Measurements from ENCODE around the gene STIP1. TPM values are rescaled to one million over a fixed set of nuclear protein-coding genes. Genes with fewer than 3 reads are reported as not detected.

STIP1 gene
- total RNA-seq, 1 donor from 2014 or later = 69.9 TPM

DNA sequence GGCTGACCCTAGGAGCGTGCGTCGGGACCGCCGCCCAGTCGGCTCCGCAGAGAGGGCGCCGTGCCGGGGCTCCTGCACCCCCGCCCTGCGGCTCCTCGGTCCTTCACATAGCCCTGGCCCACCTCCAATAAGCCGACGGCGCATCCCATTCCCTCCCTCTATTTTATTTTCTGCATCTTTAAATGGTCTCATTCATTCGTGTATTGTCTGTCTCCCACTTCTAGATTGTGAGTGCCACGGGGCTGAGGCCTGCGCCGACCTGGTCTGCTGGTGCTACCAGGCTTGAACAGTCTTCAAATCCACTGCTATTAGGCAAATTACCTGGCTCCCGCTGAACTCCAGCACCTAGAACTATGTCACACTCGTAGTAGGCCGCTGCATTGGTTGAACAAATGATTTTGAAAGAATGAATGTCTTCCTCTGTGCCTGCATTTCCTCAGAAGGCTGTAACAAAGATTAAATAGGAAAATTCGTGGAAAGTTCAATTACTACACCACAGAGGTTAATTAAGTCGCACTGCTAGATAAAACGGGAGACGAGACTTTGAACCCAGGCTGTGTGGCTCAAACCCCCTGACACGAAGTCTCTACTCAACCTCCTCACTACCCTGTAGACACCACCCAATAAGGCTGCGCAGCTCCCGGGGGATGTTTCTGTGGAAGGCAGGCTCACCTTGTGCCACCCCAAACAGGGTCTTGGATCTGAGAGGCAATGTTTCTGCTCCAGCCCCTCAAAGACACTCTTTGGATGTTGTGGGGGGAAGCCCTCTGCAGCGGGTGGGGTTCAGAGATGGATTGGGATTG lies 62.0 kb downstream of the STIP1 start:
- peak overlapping the region; percentile 51 to 90 (median 79) for H3K9ac ChIP-seq (ENCODE audit: low read depth in 1 of 3, low read length in 3 of 3)
- H3K4me1 ChIP-seq (ENCODE audit: control insufficient read depth in 3 of 3, insufficient read depth in 3 of 3, low read length in 3 of 3) = peaks cover 52 to 67% (median 57%) of the 10 kb centered on the region in 3 donors
- H3K27ac ChIP-seq (ENCODE audit: low read depth, low read length) = no peak overlapping the region
- peaks cover 4 to 12% (median 6%) of the 10 kb centered on the region in 3 donors for H3K36me3 ChIP-seq (ENCODE audit: control insufficient read depth in 3 of 3, insufficient read depth in 3 of 3, low read length in 3 of 3)
- no peaks in the 10 kb centered on the region for H3K27me3 ChIP-seq (ENCODE audit: control insufficient read depth in 3 of 3, insufficient read depth in 3 of 3, low read length in 3 of 3)
- no peaks in the 10 kb centered on the region for H3K9me3 ChIP-seq (ENCODE audit: control insufficient read depth in 3 of 3, low read length in 3 of 3)
- H3K4me3 ChIP-seq (ENCODE audit: low read length in 3 of 3) = peak overlapping the region; percentile 59 to 97 (median 90)

- no peaks in the 10 kb centered on the region for H3K9me3 ChIP-seq (ENCODE audit: control insufficient read depth in 3 of 3, low read length in 3 of 3)
- peaks cover 1 to 5% (median 2%) of the 10 kb centered on the region in 3 donors for H3K36me3 ChIP-seq (ENCODE audit: control insufficient read depth in 3 of 3, insufficient read depth in 3 of 3, low read length in 3 of 3)
- H3K27ac ChIP-seq (ENCODE audit: low read depth, low read length) = no peak overlapping the region
- H3K9ac ChIP-seq (ENCODE audit: low read depth in 1 of 3, low read length in 3 of 3) = peak overlapping the region in 2 of 3 donors; percentile 45 to 48
- H3K4me1 ChIP-seq (ENCODE audit: control insufficient read depth in 3 of 3, insufficient read depth in 3 of 3, low read length in 3 of 3) = peaks cover 53 to 67% (median 57%) of the 10 kb centered on the region in 3 donors
- H3K4me3 ChIP-seq (ENCODE audit: low read length in 3 of 3) = no peak overlapping the region
- H3K27me3 ChIP-seq (ENCODE audit: control insufficient read depth in 3 of 3, insufficient read depth in 3 of 3, low read length in 3 of 3) = no peaks in the 10 kb centered on the region
Measured at GRCh38 chr11:64248578-64248977, 62.6 kb downstream of the STIP1 start.

DNA sequence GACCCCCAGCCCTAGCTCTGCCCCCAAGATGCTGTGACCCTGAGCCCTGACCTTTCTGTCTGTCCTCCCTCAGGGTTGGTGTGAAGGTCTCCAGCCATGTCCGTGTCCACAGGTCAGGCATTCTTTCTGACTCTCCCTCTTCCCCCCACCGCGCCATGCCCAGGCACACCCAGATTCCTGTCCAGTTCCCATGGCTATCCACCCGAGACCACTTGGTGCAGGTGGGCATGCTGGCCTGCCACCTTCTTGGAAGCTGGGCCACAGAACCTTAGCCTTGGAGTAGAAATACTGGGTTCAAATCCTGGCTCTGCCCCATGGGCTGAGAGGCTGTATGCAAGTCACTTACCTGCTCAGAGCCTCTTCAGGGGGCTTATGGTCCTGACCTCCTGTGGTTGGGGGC lies 63.1 kb downstream of the STIP1 start:
- Histone ChIP-seq H3K4me1 (ENCODE audit: control insufficient read depth in 3 of 3, insufficient read depth in 3 of 3, low read length in 3 of 3) (peaks cover 53 to 67% (median 57%) of the 10 kb centered on the region in 3 donors), H3K9me3 (ENCODE audit: control insufficient read depth in 3 of 3, low read length in 3 of 3) (no peaks in the 10 kb centered on the region), H3K36me3 (ENCODE audit: control insufficient read depth in 3 of 3, insufficient read depth in 3 of 3, low read length in 3 of 3) (peaks cover 0 to 3% (median 0%) of the 10 kb centered on the region in 3 donors), H3K27me3 (ENCODE audit: control insufficient read depth in 3 of 3, insufficient read depth in 3 of 3, low read length in 3 of 3) (no peaks in the 10 kb centered on the region), H3K9ac (ENCODE audit: low read depth in 1 of 3, low read length in 3 of 3) (peak overlapping the region in 1 of 3 donors; percentile 45), H3K4me3 (ENCODE audit: low read length in 3 of 3) (no peak overlapping the region), H3K27ac (ENCODE audit: low read depth, low read length) (no peak overlapping the region)

GRCh38 chr11:64249563-64250414 lies 63.8 kb downstream of the STIP1 start:
- Histone ChIP-seq H3K27me3 (ENCODE audit: control insufficient read depth in 3 of 3, insufficient read depth in 3 of 3, low read length in 3 of 3) (no peaks in the 10 kb centered on the region), H3K4me1 (ENCODE audit: control insufficient read depth in 3 of 3, insufficient read depth in 3 of 3, low read length in 3 of 3) (peaks cover 52 to 63% (median 57%) of the 10 kb centered on the region in 3 donors), H3K36me3 (ENCODE audit: control insufficient read depth in 3 of 3, insufficient read depth in 3 of 3, low read length in 3 of 3) (peaks cover 0 to 3% (median 0%) of the 10 kb centered on the region in 3 donors), H3K27ac (ENCODE audit: low read depth, low read length) (no peak overlapping the region), H3K9ac (ENCODE audit: low read depth in 1 of 3, low read length in 3 of 3) (no peak overlapping the region), H3K9me3 (ENCODE audit: control insufficient read depth in 3 of 3, low read length in 3 of 3) (no peaks in the 10 kb centered on the region), H3K4me3 (ENCODE audit: low read length in 3 of 3) (no peak overlapping the region)

DNA sequence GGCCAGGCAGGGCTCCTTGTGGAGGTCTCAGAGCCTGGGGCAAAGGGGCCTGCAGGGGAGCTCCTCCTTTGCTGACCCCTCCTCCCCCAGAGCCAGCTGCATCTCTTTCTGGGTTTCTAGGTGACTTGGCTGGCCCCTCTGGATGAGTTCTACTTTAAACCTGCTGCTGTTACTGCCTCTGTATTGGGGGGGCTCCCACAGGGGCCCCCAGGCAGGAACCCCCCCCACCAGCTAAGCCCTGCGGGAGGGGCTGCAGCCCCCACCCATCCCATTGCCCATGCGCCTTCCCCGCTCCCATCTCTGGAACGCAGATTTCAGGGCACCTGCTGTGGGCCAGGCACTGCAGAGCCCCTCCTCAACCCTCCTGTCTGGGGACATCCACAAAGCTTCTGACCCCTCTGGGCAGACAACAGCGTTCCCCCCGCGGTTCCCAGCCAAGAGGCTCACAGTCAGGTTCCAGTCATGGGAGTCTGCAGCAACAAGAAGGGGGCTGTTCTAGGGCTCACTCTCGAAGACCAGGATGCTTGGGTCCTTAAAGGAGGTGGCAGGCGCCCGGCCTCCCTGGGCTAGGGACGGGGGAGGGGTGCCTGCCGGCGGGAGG lies 64.5 kb downstream of the STIP1 start:
- peaks cover 45 to 56% (median 50%) of the 10 kb centered on the region in 3 donors for H3K4me1 ChIP-seq (ENCODE audit: control insufficient read depth in 3 of 3, insufficient read depth in 3 of 3, low read length in 3 of 3)
- peak overlapping the region; percentile 65 to 71 (median 69) for H3K4me3 ChIP-seq (ENCODE audit: low read length in 3 of 3)
- no peaks in the 10 kb centered on the region for H3K9me3 ChIP-seq (ENCODE audit: control insufficient read depth in 3 of 3, low read length in 3 of 3)
- H3K27ac ChIP-seq (ENCODE audit: low read depth, low read length) = no peak overlapping the region
- H3K27me3 ChIP-seq (ENCODE audit: control insufficient read depth in 3 of 3, insufficient read depth in 3 of 3, low read length in 3 of 3) = no peaks in the 10 kb centered on the region
- peaks cover 3 to 7% (median 3%) of the 10 kb centered on the region in 3 donors for H3K36me3 ChIP-seq (ENCODE audit: control insufficient read depth in 3 of 3, insufficient read depth in 3 of 3, low read length in 3 of 3)
- H3K9ac ChIP-seq (ENCODE audit: low read depth in 1 of 3, low read length in 3 of 3) = peak overlapping the region; percentile 69 to 80 (median 70)

GRCh38 chr11:64251016-64251752 lies 65.2 kb downstream of the STIP1 start, which contains the start of gene PLCB3:
Gene PLCB3 (plus strand): TSS chr11:64251530. CDS start chr11:64251650, 120 bp downstream.
- no peaks in the 10 kb centered on the region for H3K9me3 ChIP-seq (ENCODE audit: control insufficient read depth in 3 of 3, low read length in 3 of 3)
- peak within 1 kb of the TSS; percentile 80 to 84 (median 81) for H3K9ac ChIP-seq (ENCODE audit: low read depth in 1 of 3, low read length in 3 of 3)
- H3K27ac ChIP-seq (ENCODE audit: low read depth, low read length) = no peak within 1 kb of the TSS
- H3K4me3 ChIP-seq (ENCODE audit: low read length in 3 of 3) = peak within 1 kb of the TSS; percentile 73 to 78 (median 78)
- H3K4me1 ChIP-seq (ENCODE audit: control insufficient read depth in 3 of 3, insufficient read depth in 3 of 3, low read length in 3 of 3) = peaks cover 40 to 50% (median 44%) of the 10 kb centered on the region in 3 donors
- peaks cover 3 to 10% (median 5%) of the 10 kb centered on the region in 3 donors for H3K36me3 ChIP-seq (ENCODE audit: control insufficient read depth in 3 of 3, insufficient read depth in 3 of 3, low read length in 3 of 3)
- no peaks in the 10 kb centered on the region for H3K27me3 ChIP-seq (ENCODE audit: control insufficient read depth in 3 of 3, insufficient read depth in 3 of 3, low read length in 3 of 3)

- Histone ChIP-seq H3K9me3 (ENCODE audit: control insufficient read depth in 3 of 3, low read length in 3 of 3) (no peaks in the 10 kb centered on the region), H3K4me3 (ENCODE audit: low read length in 3 of 3) (peak overlapping the region; percentile 73 to 78 (median 78)), H3K27me3 (ENCODE audit: control insufficient read depth in 3 of 3, insufficient read depth in 3 of 3, low read length in 3 of 3) (no peaks in the 10 kb centered on the region), H3K27ac (ENCODE audit: low read depth, low read length) (no peak overlapping the region), H3K36me3 (ENCODE audit: control insufficient read depth in 3 of 3, insufficient read depth in 3 of 3, low read length in 3 of 3) (peaks cover 7 to 13% (median 8%) of the 10 kb centered on the region in 3 donors), H3K9ac (ENCODE audit: low read depth in 1 of 3, low read length in 3 of 3) (peak overlapping the region; percentile 80 to 84 (median 81)), H3K4me1 (ENCODE audit: control insufficient read depth in 3 of 3, insufficient read depth in 3 of 3, low read length in 3 of 3) (peaks cover 40 to 50% (median 44%) of the 10 kb centered on the region in 3 donors)
Measured at GRCh38 chr11:64251753-64252002, 65.7 kb downstream of the STIP1 start.

DNA sequence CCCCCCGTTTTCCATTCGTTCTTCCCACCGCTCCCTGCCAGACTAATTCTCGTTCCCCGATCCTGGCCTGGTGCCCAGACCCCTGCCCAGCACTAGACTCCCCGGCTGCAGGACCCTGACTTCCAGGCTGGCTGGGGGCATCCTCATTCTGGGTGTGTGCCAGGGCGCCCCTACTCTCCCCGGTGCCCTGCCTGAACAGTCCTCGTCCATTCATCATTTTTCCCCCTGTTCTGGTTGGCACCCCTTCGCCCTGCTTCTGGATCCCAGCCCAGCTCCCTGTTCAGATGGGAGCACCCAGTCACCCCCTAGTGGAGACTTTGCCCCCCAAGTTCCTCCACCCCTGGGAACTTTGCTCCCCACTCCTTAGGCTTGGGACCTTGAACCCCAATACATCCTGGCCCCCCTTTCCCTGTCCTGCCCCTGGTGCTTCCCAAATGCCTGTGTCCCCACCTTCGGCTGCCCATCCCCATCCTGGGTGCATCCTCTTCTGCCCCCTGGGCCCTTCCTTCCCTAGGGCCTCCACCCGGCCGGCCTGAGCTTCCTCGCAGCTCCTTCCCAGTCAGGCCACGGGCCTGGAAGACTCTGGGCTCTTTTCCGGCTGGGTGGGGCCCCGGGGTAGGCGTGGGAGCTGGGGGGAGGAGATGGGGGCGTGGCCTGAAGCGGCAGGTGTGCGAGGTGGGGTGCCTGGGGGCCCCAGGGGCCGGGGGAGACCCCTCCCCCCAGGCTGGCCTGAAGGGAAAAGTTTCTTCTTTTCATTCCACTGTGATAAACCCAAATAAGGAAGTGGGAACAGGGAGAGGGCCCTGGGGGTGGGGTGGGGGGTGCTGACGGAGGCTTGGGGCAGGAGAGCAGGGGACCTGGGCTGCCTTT lies 66.3 kb downstream of the STIP1 start:
- peak overlapping the region; percentile 73 to 78 (median 78) for H3K4me3 ChIP-seq (ENCODE audit: low read length in 3 of 3)
- H3K36me3 ChIP-seq (ENCODE audit: control insufficient read depth in 3 of 3, insufficient read depth in 3 of 3, low read length in 3 of 3) = peaks cover 8 to 14% (median 9%) of the 10 kb centered on the region in 3 donors
- peaks cover 35 to 46% (median 39%) of the 10 kb centered on the region in 3 donors for H3K4me1 ChIP-seq (ENCODE audit: control insufficient read depth in 3 of 3, insufficient read depth in 3 of 3, low read length in 3 of 3)
- no peaks in the 10 kb centered on the region for H3K9me3 ChIP-seq (ENCODE audit: control insufficient read depth in 3 of 3, low read length in 3 of 3)
- H3K27ac ChIP-seq (ENCODE audit: low read depth, low read length) = no peak overlapping the region
- no peaks in the 10 kb centered on the region for H3K27me3 ChIP-seq (ENCODE audit: control insufficient read depth in 3 of 3, insufficient read depth in 3 of 3, low read length in 3 of 3)
- H3K9ac ChIP-seq (ENCODE audit: low read depth in 1 of 3, low read length in 3 of 3) = peak overlapping the region; percentile 80 to 84 (median 81)

Measured in skeletal muscle tissue (tissue), 4 donors.